ENCODE results near the gene DISC1. TPM values are rescaled to one million over a fixed set of nuclear protein-coding genes. Genes with fewer than 3 reads are reported as not detected.

The DISC1 gene
- total and polyA plus RNA-seq, 2 donors (not counting 1 experiment from before 2014, with no cell fraction given) = 2.7 to 4.3 TPM

- no peaks in the 10 kb centered on the region for H3K36me3 ChIP-seq (replicated peaks in 1 of 2; ENCODE audit: control extremely low read depth in 1 of 2, control insufficient read depth in 1 of 2, extremely low read depth in 1 of 2, insufficient read depth in 2 of 2, low read length in 1 of 2)
- no peak overlapping the region for H2AFZ ChIP-seq (ENCODE audit: insufficient read depth, low read depth, low read length, poor library complexity, severe bottlenecking)
- H3K4me1 Mint-ChIP-seq = peaks cover 7% of the 10 kb centered on the region
- intact Hi-C loops (cut with micrococcal nuclease) = no loop called here
- H3K4me1 ChIP-seq (ENCODE audit: control insufficient read depth in 2 of 2, insufficient read depth in 2 of 2, low read length in 2 of 2) = peaks cover 3 to 4% of the 10 kb centered on the region in 2 donors
- H3K4me3 Mint-ChIP-seq = no peak overlapping the region
- no peak overlapping the region for H3K4me3 ChIP-seq (ENCODE audit: control extremely low read depth in 1 of 5, extremely low read depth in 1 of 5, insufficient read depth in 1 of 5, low read depth in 2 of 5, low read length in 4 of 5)
- H3K9me3 Mint-ChIP-seq (ENCODE audit: insufficient read depth) = no peaks in the 10 kb centered on the region
- ATAC-seq (ENCODE audit: low read depth) = no peak
- ChIA-PET POLR2A (no interaction called here), CTCF (interaction anchor here (0.7 kb wide), 1 partner anchor 239 kb away, joined by 3 read pairs; no protein-coding TSS in a partner anchor)
- H3K79me2 ChIP-seq (ENCODE audit: control insufficient read depth, insufficient read depth, low read length) = no peaks in the 10 kb centered on the region
- no peak for DNase-seq
- 83% methylated on average over 2 of the region's 5 CpGs for WGBS (ENCODE audit: insufficient coverage)
- H3K9ac ChIP-seq (ENCODE audit: low read length) = no peak overlapping the region
- no peak overlapping the region for H3K27ac Mint-ChIP-seq
- H3K27ac ChIP-seq (ENCODE audit: low read length in 2 of 2) = no peak overlapping the region
- no peaks in the 10 kb centered on the region for H3K27me3 ChIP-seq (replicated peaks in 1 of 4; ENCODE audit: control extremely low read depth in 1 of 4, control insufficient read depth in 3 of 4, insufficient read depth in 4 of 4, low read length in 3 of 4)
- no peak overlapping the region for H3K4me2 ChIP-seq (replicated peaks; ENCODE audit: low read depth, low read length, poor library complexity, severe bottlenecking)
- TF ChIP-seq, protein P1, sequence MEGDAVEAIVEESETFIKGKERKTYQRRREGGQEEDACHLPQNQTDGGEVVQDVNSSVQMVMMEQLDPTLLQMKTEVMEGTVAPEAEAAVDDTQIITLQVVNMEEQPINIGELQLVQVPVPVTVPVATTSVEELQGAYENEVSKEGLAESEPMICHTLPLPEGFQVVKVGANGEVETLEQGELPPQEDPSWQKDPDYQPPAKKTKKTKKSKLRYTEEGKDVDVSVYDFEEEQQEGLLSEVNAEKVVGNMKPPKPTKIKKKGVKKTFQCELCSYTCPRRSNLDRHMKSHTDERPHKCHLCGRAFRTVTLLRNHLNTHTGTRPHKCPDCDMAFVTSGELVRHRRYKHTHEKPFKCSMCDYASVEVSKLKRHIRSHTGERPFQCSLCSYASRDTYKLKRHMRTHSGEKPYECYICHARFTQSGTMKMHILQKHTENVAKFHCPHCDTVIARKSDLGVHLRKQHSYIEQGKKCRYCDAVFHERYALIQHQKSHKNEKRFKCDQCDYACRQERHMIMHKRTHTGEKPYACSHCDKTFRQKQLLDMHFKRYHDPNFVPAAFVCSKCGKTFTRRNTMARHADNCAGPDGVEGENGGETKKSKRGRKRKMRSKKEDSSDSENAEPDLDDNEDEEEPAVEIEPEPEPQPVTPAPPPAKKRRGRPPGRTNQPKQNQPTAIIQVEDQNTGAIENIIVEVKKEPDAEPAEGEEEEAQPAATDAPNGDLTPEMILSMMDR (IDR thresholded peaks at IDR 0.05) = no peak
- TF ChIP-seq EZH2 (IDR thresholded peaks at IDR 0.05; ENCODE audit: borderline replicate concordance, insufficient read depth, low read depth, low read length, poor library complexity, severe bottlenecking) = no peak
- H4K20me1 ChIP-seq (ENCODE audit: control insufficient read depth, insufficient read depth, low read length, poor library complexity, severe bottlenecking) = no peaks in the 10 kb centered on the region
- no peaks in the 10 kb centered on the region for H3K27me3 Mint-ChIP-seq
- no peaks in the 10 kb centered on the region for H3K9me3 ChIP-seq (ENCODE audit: control extremely low read depth in 1 of 3, control insufficient read depth in 2 of 3, insufficient read depth in 1 of 3, low read length in 2 of 3)
Observed at GRCh38 chr1:231596337-231596791, 30.2 kb upstream of the DISC1 start.

GRCh38 chr1:231597971-231598370, 28.6 kb upstream of the DISC1 start:
- Histone ChIP-seq H3K27me3 (replicated peaks in 1 of 4; ENCODE audit: control extremely low read depth in 1 of 4, control insufficient read depth in 3 of 4, insufficient read depth in 4 of 4, low read length in 3 of 4) (no peaks in the 10 kb centered on the region), H4K20me1 (ENCODE audit: control insufficient read depth, insufficient read depth, low read length, poor library complexity, severe bottlenecking) (no peaks in the 10 kb centered on the region), H3K4me3 (ENCODE audit: control extremely low read depth in 1 of 5, extremely low read depth in 1 of 5, insufficient read depth in 1 of 5, low read depth in 2 of 5, low read length in 4 of 5) (no peak overlapping the region), H3K9ac (ENCODE audit: low read length) (no peak overlapping the region), H3K27ac (ENCODE audit: low read length in 2 of 2) (no peak overlapping the region), H3K36me3 (replicated peaks in 1 of 2; ENCODE audit: control extremely low read depth in 1 of 2, control insufficient read depth in 1 of 2, extremely low read depth in 1 of 2, insufficient read depth in 2 of 2, low read length in 1 of 2) (no peaks in the 10 kb centered on the region), H3K4me2 (replicated peaks; ENCODE audit: low read depth, low read length, poor library complexity, severe bottlenecking) (no peak overlapping the region), H3K9me3 (ENCODE audit: control extremely low read depth in 1 of 3, control insufficient read depth in 2 of 3, insufficient read depth in 1 of 3, low read length in 2 of 3) (no peaks in the 10 kb centered on the region), H3K79me2 (ENCODE audit: control insufficient read depth, insufficient read depth, low read length) (no peaks in the 10 kb centered on the region), H2AFZ (ENCODE audit: insufficient read depth, low read depth, low read length, poor library complexity, severe bottlenecking) (no peak overlapping the region), H3K4me1 (ENCODE audit: control insufficient read depth in 2 of 2, insufficient read depth in 2 of 2, low read length in 2 of 2) (no peaks in the 10 kb centered on the region)
- WGBS (ENCODE audit: insufficient coverage) = no CpG with 5 or more reads among the region's 1 CpG
- Mint-ChIP-seq H3K9me3 (ENCODE audit: insufficient read depth) (no peaks in the 10 kb centered on the region), H3K27ac (no peak overlapping the region), H3K27me3 (no peaks in the 10 kb centered on the region), H3K4me1 (no peaks in the 10 kb centered on the region), H3K4me3 (no peak overlapping the region)
- intact Hi-C loops (cut with micrococcal nuclease) = no loop called here
- ATAC-seq (ENCODE audit: low read depth) (no peak), DNase-seq (no peak)
- ChIA-PET CTCF (interaction anchor here (5.4 kb wide), 1 partner anchor 240 kb away, joined by 45 read pairs; no protein-coding TSS in a partner anchor), POLR2A (no interaction called here)
- TF ChIP-seq, protein P1 (IDR thresholded peaks at IDR 0.05) = no peak
- TF ChIP-seq EZH2 (IDR thresholded peaks at IDR 0.05; ENCODE audit: borderline replicate concordance, insufficient read depth, low read depth, low read length, poor library complexity, severe bottlenecking) = no peak
